ENCODE measurements around the gene CTNNAL1. TPM values are rescaled to one million over a fixed set of nuclear protein-coding genes. Genes with fewer than 3 reads are reported as not detected.
"Not testable (repeated sequence)": the region's sequence is repeated elsewhere in the genome, so short reads cannot be mapped to it uniquely, and the experiment has no call there.

The CTNNAL1 gene, protein sequence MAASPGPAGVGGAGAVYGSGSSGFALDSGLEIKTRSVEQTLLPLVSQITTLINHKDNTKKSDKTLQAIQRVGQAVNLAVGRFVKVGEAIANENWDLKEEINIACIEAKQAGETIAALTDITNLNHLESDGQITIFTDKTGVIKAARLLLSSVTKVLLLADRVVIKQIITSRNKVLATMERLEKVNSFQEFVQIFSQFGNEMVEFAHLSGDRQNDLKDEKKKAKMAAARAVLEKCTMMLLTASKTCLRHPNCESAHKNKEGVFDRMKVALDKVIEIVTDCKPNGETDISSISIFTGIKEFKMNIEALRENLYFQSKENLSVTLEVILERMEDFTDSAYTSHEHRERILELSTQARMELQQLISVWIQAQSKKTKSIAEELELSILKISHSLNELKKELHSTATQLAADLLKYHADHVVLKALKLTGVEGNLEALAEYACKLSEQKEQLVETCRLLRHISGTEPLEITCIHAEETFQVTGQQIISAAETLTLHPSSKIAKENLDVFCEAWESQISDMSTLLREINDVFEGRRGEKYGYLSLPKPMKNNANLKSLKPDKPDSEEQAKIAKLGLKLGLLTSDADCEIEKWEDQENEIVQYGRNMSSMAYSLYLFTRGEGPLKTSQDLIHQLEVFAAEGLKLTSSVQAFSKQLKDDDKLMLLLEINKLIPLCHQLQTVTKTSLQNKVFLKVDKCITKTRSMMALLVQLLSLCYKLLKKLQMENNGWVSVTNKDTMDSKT
- 11.0 TPM for total RNA-seq

- ATAC-seq, result peak; percentile 94
- DNase-seq (ENCODE audit: low spot score), result peak; percentile 96
Observed at GRCh38 chr9:109012876-109013678, at the start of gene CTNNAL1. TSS of gene CTNNAL1 (minus strand) at chr9:109013499. CDS start at chr9:109013442, 57 bp downstream.

GRCh38 chr9:109062543-109062942 lies 49.2 kb upstream of the CTNNAL1 start:
- no peak for DNase-seq (ENCODE audit: low spot score)
- ATAC-seq, result no peak

DNA sequence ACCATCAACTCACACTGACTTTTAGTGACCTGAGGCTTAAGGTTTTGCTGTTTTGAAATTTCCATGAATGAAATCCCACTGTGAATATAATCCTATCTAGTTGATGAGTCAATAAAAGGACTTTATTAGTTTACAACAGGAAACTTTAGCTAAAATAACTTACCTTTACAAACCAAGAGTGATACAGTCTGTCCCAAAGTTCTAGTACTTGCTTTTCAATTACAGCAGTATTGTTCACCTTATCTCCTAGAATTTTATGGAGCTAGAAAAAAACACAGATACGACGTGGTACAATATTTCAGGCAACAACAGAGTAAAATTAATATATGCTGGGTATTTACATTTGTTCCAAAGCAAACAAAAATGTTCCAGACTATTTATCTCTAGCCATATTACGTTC lies 46.9 kb upstream of the CTNNAL1 start:
- no peak for DNase-seq (ENCODE audit: low spot score)
- ATAC-seq, result no peak

GRCh38 chr9:109053121-109053520 lies 39.8 kb upstream of the CTNNAL1 start:
- not testable (repeated sequence) for ATAC-seq; DNase-seq (ENCODE audit: low spot score)

- ATAC-seq, result no peak
- DNase-seq (ENCODE audit: low spot score), result no peak
Observed at GRCh38 chr9:109052416-109052815, 39.1 kb upstream of the CTNNAL1 start.

- no peak for DNase-seq (ENCODE audit: low spot score)
- ATAC-seq, result no peak
Observed at GRCh38 chr9:109051733-109052132, 38.4 kb upstream of the CTNNAL1 start.

DNA sequence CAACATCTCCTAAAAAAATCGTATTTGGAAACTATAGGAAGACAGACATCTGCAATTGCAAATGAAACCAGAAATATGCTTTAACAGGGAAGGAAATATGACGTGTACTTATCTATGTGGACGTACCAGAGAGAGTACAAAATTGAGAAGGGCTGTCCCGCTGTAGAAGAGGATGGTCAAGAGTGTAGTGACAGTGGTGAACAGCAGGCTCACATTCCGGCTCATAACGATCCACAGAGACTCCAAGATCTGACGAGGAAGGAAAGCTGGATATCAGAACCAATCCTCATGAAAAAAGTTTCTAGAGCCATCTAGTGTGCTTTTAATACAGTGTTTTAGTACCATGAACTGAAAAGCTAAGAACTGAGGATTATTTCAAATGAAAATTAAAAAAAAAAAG lies 37.1 kb upstream of the CTNNAL1 start:
- no peak for DNase-seq (ENCODE audit: low spot score)
- ATAC-seq, result no peak

GRCh38 chr9:109048822-109049221 lies 35.5 kb upstream of the CTNNAL1 start:
- DNase-seq (ENCODE audit: low spot score), result no peak
- ATAC-seq, result no peak

- DNase-seq (ENCODE audit: low spot score) (no peak), ATAC-seq (no peak)
Observed at GRCh38 chr9:109047259-109047658, 34.0 kb upstream of the CTNNAL1 start.

DNA sequence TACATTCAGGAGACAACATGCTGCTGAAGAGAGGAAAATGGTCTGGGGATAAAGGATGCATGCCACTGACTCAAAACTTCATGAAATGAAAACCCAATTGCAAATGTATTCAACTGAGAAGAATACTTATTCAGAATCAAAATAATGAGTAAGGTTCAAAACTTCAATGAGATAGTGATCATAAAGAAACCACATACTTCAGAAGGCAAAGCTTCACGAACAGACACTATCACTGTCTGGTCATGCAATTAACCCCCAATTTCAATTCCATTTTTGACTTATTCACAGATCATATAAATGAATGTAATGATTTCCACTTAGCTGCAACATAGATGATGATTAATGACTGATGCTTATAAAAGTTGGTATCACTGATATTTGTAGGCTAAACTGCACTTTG lies 33.0 kb upstream of the CTNNAL1 start:
- DNase-seq (ENCODE audit: low spot score) (no peak), ATAC-seq (no peak)

DNA sequence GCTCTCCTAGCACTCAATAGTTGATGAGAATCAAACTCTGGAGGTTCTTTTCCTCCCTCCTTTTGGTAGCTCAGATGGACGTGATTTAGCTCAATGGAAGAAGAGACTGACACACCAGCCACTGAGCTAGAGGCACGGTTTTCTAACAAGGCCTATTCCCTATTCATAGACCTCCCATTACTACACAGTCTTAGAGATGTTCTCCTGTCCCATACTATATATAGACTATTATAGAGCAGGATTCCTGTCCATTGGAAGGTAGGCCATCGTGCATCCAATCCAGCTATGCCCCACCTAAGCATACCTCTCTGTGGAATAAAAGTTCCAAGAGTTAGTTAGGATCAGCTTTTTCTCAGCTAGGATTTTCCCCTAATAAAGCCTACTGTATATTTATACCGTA lies 30.3 kb upstream of the CTNNAL1 start:
- ATAC-seq, result no peak
- DNase-seq (ENCODE audit: low spot score), result no peak

- ATAC-seq (no peak), DNase-seq (ENCODE audit: low spot score) (no peak)
Observed at GRCh38 chr9:109040571-109040970, 27.3 kb upstream of the CTNNAL1 start.

DNA sequence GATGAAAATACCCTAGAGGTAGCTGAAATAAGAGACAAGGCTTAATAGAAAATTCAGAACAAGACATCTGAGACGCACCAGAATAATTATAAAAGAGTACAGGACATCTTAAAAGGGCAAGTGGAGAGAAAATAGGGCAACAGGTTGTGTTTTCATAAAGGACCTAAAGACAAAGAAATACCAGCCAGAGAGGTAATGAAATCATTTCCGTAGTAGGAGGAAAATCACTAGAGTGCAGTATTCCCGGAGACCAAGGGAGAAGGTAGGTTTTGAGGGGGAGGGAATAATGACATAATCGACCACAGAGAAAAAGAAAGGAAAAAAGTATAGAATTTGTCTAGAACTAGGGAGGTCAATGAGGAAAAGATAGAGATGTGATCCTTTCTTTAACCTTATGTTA lies 26.2 kb upstream of the CTNNAL1 start:
- ATAC-seq, result no peak

DNA sequence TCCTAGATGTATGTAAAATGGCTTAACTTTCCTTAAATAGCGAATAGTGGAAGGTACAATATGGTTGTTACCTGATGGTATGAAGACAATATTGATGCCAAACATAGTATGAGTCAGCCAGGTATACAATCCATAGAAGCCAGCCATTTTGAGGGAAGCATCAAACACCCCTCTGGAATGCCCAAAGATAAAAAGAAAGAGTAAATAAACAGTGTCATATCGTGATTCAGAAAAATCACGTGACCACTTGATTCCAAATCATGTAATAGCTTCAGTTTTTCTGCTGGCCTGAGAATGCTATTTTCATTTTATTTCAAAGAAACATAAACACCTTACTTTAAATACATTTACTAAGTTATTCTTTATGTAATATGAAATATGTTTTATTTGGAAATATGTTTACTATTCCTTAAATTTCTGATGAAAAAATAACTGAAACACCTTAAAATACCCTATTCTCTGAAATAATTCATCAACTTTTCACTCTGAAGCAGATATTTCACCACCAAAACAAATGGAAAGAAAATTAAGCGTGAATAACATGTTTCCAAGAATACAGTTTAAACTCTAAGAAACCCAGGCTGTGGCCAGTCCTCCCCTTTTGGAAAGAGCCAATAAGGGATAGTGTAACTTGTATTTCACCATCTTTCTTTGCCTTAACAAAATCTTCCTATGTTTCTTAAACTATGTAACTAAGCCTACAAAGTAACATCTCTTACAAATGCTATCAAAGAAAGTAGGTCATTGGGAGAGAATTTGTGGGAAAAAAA lies 24.8 kb upstream of the CTNNAL1 start:
- ATAC-seq (no peak), DNase-seq (ENCODE audit: low spot score) (no peak)

More for the DNA sequence above, 26.2 kb upstream of the CTNNAL1 start:
- no peak for DNase-seq (ENCODE audit: low spot score)

DNA sequence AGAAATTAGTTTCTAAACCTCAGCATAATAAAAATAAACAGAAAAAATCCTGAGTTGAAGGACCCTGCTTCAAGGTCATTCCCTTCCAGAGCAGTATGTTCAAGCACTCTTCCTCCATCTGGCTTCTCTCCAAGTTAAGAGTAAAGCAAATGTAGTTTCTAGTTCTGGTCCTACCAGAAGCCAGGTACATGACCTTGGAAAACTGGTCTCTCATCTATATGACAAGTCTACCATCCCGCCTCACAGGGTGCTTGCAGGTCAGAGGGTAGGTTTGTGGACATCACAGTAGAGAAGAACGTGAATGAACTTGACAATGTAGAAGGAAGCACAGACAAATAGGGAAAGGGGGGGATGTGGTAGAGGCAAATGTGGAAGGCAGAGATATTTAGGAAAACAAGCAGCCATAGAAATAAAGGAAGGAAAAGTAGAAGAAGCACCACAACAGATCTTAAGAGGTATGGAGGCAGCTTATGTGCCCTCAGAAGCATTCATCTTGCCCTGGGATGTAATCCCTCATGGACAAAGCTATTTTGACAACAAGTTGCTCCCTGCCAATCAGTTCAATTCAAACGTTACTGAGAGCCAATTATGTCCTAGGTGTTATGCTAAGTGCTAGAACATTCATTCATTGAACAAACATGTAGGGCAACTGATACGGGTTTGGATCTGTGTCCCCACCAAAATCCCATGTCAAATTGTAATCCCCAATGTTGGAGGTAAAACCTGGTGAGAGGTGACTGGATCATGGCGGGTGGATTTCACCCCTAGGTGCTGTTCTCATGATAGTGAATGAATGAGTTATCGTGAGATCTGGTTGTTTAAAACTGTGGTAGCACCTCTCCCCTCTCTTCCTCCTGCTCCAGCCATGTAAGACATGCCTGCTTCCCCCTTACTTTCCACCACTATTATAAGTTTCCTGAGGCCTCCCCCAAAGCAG lies 23.7 kb upstream of the CTNNAL1 start:
- ATAC-seq, result peak; percentile 9
- no peak for DNase-seq (ENCODE audit: low spot score)

DNA sequence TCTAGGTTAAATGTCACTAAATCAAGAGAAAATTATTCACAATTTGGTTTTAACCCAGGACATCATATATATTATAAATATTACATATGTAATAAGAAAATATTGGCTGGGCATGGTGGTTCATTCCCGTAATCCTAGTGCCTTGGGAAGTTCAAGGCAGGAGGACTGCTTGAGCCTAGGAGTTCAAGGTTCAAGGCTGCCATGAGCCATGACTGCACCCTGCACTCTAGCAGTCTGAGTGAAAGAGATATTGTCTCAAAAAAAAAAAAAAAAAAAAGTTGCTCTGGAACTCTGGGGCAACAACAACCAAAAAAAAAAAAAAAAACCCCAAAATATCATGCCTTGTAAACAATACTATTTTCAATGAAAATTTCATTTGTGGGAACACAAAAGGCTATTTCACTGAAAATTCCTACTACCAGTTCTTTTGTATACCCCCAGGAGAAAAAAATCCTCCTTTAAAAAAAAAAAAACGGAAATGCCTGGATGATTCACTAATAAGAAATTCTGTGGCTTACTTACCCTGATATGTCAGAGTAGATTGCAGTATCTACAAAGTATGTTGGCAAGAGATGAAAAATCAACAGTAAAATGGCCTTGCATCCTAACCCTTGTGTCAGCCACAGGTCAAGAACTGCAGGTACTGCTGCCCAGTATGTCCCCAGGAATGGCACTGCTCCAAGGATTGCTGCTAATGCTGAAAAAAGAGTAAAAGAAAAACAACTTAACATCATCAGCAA lies 22.6 kb upstream of the CTNNAL1 start:
- ATAC-seq, result peak; percentile 96
- DNase-seq (ENCODE audit: low spot score), result peak; percentile 84

DNA sequence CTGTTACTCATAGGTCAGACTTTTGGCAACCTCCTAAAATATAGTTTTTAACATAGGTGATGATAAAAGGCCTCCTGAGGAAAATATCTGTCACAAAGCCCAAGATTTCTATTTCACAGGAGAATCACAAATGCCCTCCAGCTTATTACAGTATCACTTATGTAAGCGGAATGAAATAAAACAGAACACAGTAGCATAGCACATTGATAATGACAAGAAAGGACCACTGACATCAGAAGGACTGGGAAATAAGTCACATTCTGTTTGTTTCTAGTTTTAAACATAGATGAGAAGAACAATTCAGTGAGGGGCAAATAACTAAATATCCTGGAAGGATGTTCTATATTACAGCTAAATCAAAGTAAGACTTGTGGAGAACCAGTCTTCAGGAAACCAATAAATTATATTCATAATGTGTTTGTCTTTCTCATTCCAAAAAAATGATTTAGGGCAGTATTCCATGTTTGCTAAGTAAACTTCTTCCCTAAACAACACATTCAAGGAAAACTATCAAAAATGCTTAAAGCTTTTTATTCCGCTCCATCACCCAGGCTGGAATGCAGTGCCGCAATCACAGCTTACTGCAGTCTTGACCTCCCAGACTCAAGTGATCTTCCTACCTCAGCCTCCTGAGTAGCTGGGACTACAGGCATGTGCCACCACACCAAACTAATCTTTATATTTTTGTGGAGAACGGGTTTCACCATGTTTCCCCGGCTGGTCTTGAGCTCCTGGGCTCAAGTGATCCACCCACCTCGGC lies 20.8 kb upstream of the CTNNAL1 start:
- no peak for ATAC-seq

DNA sequence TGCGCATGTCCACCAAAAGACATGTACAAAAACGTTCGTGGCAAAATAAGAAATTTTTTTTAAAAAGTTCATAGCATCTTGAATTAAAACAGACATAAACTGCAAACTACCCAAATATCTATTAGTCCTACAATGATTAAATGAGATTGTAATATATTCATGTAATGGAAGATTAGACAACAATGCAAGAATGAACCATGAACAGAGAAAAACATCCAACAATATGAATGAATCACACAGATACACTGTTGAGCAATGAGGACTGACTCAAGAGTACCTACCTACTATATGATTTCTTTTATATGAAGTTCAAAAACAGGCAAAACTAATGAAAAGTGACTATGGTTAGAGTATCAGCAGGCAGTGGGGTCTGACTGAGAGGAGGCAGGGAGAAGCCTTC lies 17.9 kb upstream of the CTNNAL1 start:
- DNase-seq (ENCODE audit: low spot score), result no peak

More for the DNA sequence above, 20.8 kb upstream of the CTNNAL1 start:
- DNase-seq (ENCODE audit: low spot score), result no peak

More for the DNA sequence above, 17.9 kb upstream of the CTNNAL1 start:
- ATAC-seq, result no peak
